HCT116 (cell line): ENCODE results near the gene ASIC3. TPM values are rescaled to one million over a fixed set of nuclear protein-coding genes. Genes with fewer than 3 reads are reported as not detected.

Source experiments
- ATAC-seq: fragments of 200-7000 bp; cut with Tn5 transposase; 2 replicates; pipeline ENCODE4 v1.9.1; 2020; ENCODE audit warnings: mild to moderate bottlenecking, moderate library complexity
- BruUV-seq: library from RNA; stranded (reverse); fragments of 400-500 nt; replicated peaks from 2 replicates; lab custom pipeline; 2021; lab: Mats Ljungman, UMichigan
- CTCF ChIA-PET: fragments of 300-600 bp; sonication (Branson Sonifier 250); formaldehyde crosslinking; loops from one replicate; lab custom pipeline; 2021; ENCODE audit warnings: antibody characterized with exemption; lab: Charles Lee
- POLR2A ChIA-PET: fragments of 300-600, 350-600 bp; sonication (Branson Sonifier 250); formaldehyde crosslinking; loops from one replicate; lab custom pipeline; 2021; ENCODE audit warnings: antibody characterized with exemption; lab: Charles Lee
- RAD21 ChIA-PET, 2 experiments: fragments of 300-600 bp; sonication (Branson Sonifier 250); formaldehyde crosslinking; loops; one replicate each; lab custom pipeline; 2023; ENCODE audit warnings: low total read pairs in 2 of 2; ENCODE audit not compliant: uncharacterized antibody in 2 of 2, unreplicated experiment in 2 of 2, low non-redundant PET in 1 of 2; lab: Charles Lee
- DNase-seq: peaks from one replicate; pipeline ENCODE4 v3.0.0-alpha.2; 2010; ENCODE audit warnings: low read depth, low spot score
- H2AFZ ChIP-seq: fragments of 200-600 bp; shearing (Covaris generic), sonication (generic); 2 replicates; pipeline ENCODE4 v1.6.1; 2017; ENCODE audit warnings: low read depth, mixed run types, mixed read lengths, antibody characterized with exemption, low read length; ENCODE audit not compliant: poor library complexity, severe bottlenecking
- H3K27ac ChIP-seq: 2 replicates; pipeline ENCODE4 v1.5.1; 2012; ENCODE audit warnings: low read depth, low read length
- H3K27me3 ChIP-seq: fragments of 200-600 bp; sonication (generic); 2 replicates; pipeline ENCODE4 v1.6.1; 2016; ENCODE audit warnings: mixed run types, low read length, mixed read lengths; ENCODE audit not compliant: insufficient read depth
- H3K36me3 ChIP-seq, 2 experiments: fragments of 200-500 bp in 1 of 2; fragments of 200-600 bp in 1 of 2; sonication (Bioruptor generic) in 1 of 2; sonication (generic) in 1 of 2; 2 replicates each; pipeline versions ENCODE4 v1.5.1 to v1.6.1; 2014 to 2016; ENCODE audit warnings: low read length in 2 of 2, inconsistent platforms in 1 of 2, mixed read lengths in 1 of 2, mixed run types in 1 of 2; ENCODE audit not compliant: insufficient read depth in 2 of 2, control insufficient read depth in 1 of 2
- H3K4me1 ChIP-seq, 2 experiments: fragments of 200-600 bp in 1 of 2; sonication (generic) in 1 of 2; 2 replicates each; pipeline versions ENCODE4 v1.5.1 to v1.6.1; 2012 to 2017; ENCODE audit warnings: low read length in 2 of 2, inconsistent platforms in 1 of 2, mild to moderate bottlenecking in 1 of 2, mixed read lengths in 1 of 2, mixed run types in 1 of 2, moderate library complexity in 1 of 2; ENCODE audit not compliant: insufficient read depth in 2 of 2, control insufficient read depth in 1 of 2
- H3K4me2 ChIP-seq: fragments of 200-600 bp; sonication (generic); 2 replicates; pipeline ENCODE4 v1.6.1; 2017; ENCODE audit warnings: mixed run types, low read length, mixed read lengths
- H3K4me3 ChIP-seq, 2 experiments: fragments of 200-600 bp in 1 of 2; sonication (generic) in 1 of 2; replicated peaks in 1 of 2; 2 replicates each; pipeline ENCODE4 v1.5.1; 2011 to 2016; ENCODE audit warnings: low read length in 2 of 2, control low read depth in 1 of 2, low read depth in 1 of 2, mild to moderate bottlenecking in 1 of 2, mixed read lengths in 1 of 2, mixed run types in 1 of 2
- H3K79me2 ChIP-seq: fragments of 200-600 bp; sonication (generic); 2 replicates; pipeline ENCODE4 v1.6.1; 2017; ENCODE audit warnings: mild to moderate bottlenecking, mixed run types, low read length, moderate library complexity, mixed read lengths; ENCODE audit not compliant: insufficient read depth
- H3K9ac ChIP-seq: fragments of 200-600 bp; sonication (generic); 2 replicates; pipeline ENCODE4 v1.6.1; 2016; ENCODE audit warnings: low read length, mixed read lengths
- H3K9me2 ChIP-seq: fragments of 200-600 bp; sonication (generic), shearing (Covaris generic); 2 replicates; pipeline ENCODE4 v1.6.1; 2017; ENCODE audit warnings: mixed run types, mild to moderate bottlenecking, moderate library complexity; ENCODE audit not compliant: insufficient read depth
- H3K9me3 ChIP-seq, 2 experiments: fragments of 200-500 bp in 1 of 2; fragments of 200-600 bp in 1 of 2; sonication (Bioruptor generic) in 1 of 2; sonication (generic) in 1 of 2; 2 replicates each; pipeline ENCODE4 v1.6.1; 2014 to 2017; ENCODE audit warnings: low read length in 2 of 2, mixed read lengths in 2 of 2, inconsistent platforms in 1 of 2, low read depth in 1 of 2, mild to moderate bottlenecking in 1 of 2, mixed run types in 1 of 2, moderate library complexity in 1 of 2; ENCODE audit not compliant: control insufficient read depth in 1 of 2, insufficient read depth in 1 of 2
- H4K20me1 ChIP-seq: fragments of 200-600 bp; sonication (generic), shearing (Covaris generic); 2 replicates; pipeline ENCODE4 v1.6.1; 2017; ENCODE audit warnings: mixed run types, mild to moderate bottlenecking, moderate library complexity; ENCODE audit not compliant: insufficient read depth
- CTCF ChIP-seq, 3 experiments: fragments of 200-600 bp in 1 of 3; sonication (generic) in 1 of 3; IDR thresholded peaks in 2 of 3; conservative IDR thresholded peaks in 1 of 3; 2 replicates each; pipeline ENCODE4 v1.5.1; 2012 to 2017; ENCODE audit warnings: low read depth in 2 of 3, low read length in 2 of 3, antibody characterized with exemption in 1 of 3, borderline replicate concordance in 1 of 3, control low read depth in 1 of 3, mild to moderate bottlenecking in 1 of 3, mixed read lengths in 1 of 3, mixed run types in 1 of 3, moderate library complexity in 1 of 3; ENCODE audit not compliant: insufficient read depth in 1 of 3
- TCF7L2 ChIP-seq: IDR thresholded peaks from 2 replicates; pipeline ENCODE4 v1.7.0; 2011; ENCODE audit warnings: borderline replicate concordance, inconsistent platforms; ENCODE audit not compliant: insufficient read depth, insufficient read length; ENCODE audit errors: extremely low read depth
- intact Hi-C: fragments of 100-400 bp; cut with micrococcal nuclease; formaldehyde crosslinking; loops from 2 replicates; pipeline ENCODE4 v1.10.0; 2022
- total RNA-seq: library from RNA; stranded (reverse); gene quantifications from one replicate; pipeline ENCODE4 v1.2.1, GENCODE V29; 2021; ENCODE audit not compliant: unreplicated experiment

ASIC3 gene
- total RNA-seq, 1 experiment from 2014 or later, result 4.4 TPM

- POLR2A ChIA-PET, result interaction anchor here (2.2 kb wide), 1 partner anchor 15 kb away, joined by 7 read pairs; the partner anchor contains the start of gene ABCB8
- peaks cover 15 to 60% of the 10 kb centered on the region in 2 experiments; a peak in 3 of 4 replicates for H3K4me1 ChIP-seq
- no peak for DNase-seq
Measured at GRCh38 chr7:151012911-151013347, 35.4 kb upstream of the ASIC3 start.

More at GRCh38 chr7:151012911-151013347, 35.4 kb upstream of the ASIC3 start:
- Histone ChIP-seq H3K36me3 (no peaks in the 10 kb centered on the region), H4K20me1 (no peaks in the 10 kb centered on the region), H2AFZ (no peak overlapping the region), H3K9me3 (no peaks in the 10 kb centered on the region), H3K4me3 (peak overlapping the region in 1 of 2 experiments; percentile 36; a peak in 1 of 4 replicates), H3K4me2 (peak overlapping the region; percentile 68), H3K9me2 (no peaks in the 10 kb centered on the region), H3K27me3 (no peaks in the 10 kb centered on the region), H3K79me2 (peaks cover 4% of the 10 kb centered on the region; the same call in 1 of the 2 replicates), H3K9ac (peak overlapping the region; percentile 38), H3K27ac (no peak overlapping the region)
- no TSS peak for BruUV-seq
- CTCF ChIA-PET, result interaction anchor here (0.7 to 1.9 kb wide), 7 partner anchors 12 to 136 kb away, joined by 3 to 7 read pairs (median 4); partner anchors contain the start of genes ABCB8 and ATG9B
- TF ChIP-seq TCF7L2 (no peak), CTCF (IDR thresholded peaks at IDR 0.05 in 2 of 3, conservative IDR thresholded peaks at IDR 0.05 in 1 of 3; ENCODE audit: borderline replicate concordance in 1 of 3, insufficient read depth in 1 of 3, low read depth in 2 of 3, low read length in 2 of 3) (peak in 2 of 3 experiments; percentile 70 to 76; a peak in 4 of 6 replicates)
- no peak for ATAC-seq
- intact Hi-C loops, result loop anchor here (10.0 kb wide), 1 partner anchor 238 kb away; no protein-coding TSS in a partner anchor
- RAD21 ChIA-PET, result no interaction called here
